Measurements from ENCODE around the gene PHF1.
"Not testable (repeated sequence)": the region's sequence is repeated elsewhere in the genome, so short reads cannot be mapped to it uniquely, and the experiment has no call there.

The PHF1 gene

DNA sequence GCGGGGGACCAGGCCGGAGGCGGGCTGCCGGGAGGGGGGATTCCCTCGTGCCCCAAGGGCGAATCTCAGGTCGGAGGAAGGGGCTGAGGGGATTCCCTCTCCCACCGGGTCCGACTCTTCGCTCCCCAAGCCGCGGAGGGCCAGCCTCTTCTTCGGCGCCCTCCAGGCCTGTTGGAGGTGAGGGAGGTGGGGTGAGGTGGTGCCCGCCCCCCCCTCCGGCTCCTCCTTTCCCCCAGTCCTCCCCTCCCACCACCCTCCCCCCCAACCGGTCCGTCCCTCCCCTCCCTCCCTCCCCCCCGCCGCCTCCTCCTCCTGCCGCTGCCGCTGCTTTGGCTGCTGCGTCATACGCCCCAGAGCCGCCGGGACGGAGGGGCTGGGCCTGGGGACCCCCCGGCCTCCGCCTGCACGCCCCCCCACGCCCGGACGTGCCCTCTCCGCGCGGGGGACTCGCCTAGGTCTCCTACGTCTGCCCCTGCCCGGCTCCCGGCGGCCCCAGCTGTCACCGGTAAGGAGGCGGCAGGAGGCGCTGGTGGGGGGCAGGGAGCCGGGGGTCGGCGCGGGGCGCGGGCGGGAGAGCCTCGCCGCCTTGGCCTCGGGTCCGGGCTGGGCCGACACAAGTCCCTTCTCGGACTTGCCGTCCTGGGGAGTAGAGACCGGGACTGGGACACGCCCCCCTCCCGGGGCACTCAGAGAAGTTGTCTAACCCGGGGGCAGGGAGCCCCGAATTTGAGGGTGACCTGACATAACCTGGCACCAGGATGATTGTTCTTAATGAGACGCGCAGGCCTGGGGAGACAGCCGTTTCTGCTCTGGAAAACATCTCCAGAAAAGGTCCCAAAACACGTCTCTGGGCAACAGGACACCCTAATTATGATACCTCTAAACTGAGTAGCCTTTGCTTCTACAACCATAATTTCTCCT lies at the start of gene PHF1:
TSS of gene PHF1 (plus strand) at position 304 of the 921 bp plus-strand sequence. CDS start 1,250 bp downstream, outside the sequence.
- peak; percentile 76 for DNase-seq (ENCODE audit: low spot score)

DNA sequence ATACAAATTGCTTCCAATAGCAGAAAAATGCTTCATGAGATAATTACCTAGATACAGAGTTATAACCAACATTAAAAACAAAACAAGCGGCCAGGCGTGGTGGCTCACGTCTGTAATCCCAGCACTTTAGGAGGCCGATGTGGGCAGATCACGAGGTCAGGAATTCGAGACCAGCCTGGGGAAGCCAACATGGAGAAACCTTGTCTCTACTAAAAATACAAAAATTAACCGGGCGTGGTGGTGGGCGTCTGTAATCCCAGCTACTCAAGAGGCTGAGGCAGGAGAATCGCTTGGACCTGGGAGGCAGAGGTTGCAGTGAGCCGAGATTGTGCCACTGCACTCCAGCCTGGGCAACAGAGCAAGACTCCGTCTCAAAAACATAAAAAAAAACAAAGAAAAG lies 47.3 kb upstream of the PHF1 start:
- DNase-seq (ENCODE audit: low spot score): not testable (repeated sequence)

GRCh38 chr6:33364475-33365205 lies 46.2 kb upstream of the PHF1 start:
- not testable (repeated sequence) for DNase-seq (ENCODE audit: low spot score)

GRCh38 chr6:33365206-33365971 lies 45.4 kb upstream of the PHF1 start:
- not testable (repeated sequence) for DNase-seq (ENCODE audit: low spot score)

- DNase-seq (ENCODE audit: low spot score): no peak
Measured at GRCh38 chr6:33367009-33367714, 43.7 kb upstream of the PHF1 start.

DNA sequence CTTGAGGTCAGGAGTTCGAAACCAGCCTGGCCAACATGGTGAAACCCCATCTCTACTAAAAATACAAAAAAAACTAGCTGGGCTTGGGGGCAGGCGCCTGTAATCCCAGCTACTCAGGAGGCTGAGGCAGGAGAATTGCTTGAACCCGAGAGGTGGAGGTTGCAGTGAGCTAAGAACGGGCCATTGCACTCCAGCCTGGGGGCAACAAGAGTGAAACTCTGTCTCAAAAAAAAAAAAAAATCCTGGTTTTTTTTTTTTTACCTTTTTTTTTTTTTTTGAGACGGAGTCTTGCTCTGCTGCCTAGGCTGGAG lies 43.1 kb upstream of the PHF1 start:
- DNase-seq (ENCODE audit: low spot score): not testable (repeated sequence)

DNA sequence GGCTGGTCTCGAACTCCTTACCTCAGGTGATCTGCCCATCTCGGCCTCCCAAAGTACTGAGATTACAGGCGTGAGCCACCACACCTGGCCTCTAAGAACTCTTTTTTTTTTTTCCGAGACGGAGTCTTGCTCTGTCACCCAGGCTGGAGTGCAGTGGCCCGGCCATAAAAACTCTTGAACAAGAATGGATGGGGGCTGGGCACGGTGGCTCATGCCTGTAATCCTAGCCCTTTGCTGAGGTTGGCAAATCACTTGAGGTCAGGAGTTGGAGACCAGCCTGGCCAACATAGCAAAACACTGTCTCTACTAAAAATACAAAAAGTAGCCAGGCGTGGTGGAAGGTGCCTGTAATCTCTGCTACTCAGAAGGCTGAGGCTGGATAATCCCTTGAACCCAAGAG lies 38.9 kb upstream of the PHF1 start:
- not testable (repeated sequence) for DNase-seq (ENCODE audit: low spot score)

- peak; percentile 40 for DNase-seq (ENCODE audit: low spot score)
Measured at GRCh38 chr6:33372526-33373123, 38.2 kb upstream of the PHF1 start.

DNA sequence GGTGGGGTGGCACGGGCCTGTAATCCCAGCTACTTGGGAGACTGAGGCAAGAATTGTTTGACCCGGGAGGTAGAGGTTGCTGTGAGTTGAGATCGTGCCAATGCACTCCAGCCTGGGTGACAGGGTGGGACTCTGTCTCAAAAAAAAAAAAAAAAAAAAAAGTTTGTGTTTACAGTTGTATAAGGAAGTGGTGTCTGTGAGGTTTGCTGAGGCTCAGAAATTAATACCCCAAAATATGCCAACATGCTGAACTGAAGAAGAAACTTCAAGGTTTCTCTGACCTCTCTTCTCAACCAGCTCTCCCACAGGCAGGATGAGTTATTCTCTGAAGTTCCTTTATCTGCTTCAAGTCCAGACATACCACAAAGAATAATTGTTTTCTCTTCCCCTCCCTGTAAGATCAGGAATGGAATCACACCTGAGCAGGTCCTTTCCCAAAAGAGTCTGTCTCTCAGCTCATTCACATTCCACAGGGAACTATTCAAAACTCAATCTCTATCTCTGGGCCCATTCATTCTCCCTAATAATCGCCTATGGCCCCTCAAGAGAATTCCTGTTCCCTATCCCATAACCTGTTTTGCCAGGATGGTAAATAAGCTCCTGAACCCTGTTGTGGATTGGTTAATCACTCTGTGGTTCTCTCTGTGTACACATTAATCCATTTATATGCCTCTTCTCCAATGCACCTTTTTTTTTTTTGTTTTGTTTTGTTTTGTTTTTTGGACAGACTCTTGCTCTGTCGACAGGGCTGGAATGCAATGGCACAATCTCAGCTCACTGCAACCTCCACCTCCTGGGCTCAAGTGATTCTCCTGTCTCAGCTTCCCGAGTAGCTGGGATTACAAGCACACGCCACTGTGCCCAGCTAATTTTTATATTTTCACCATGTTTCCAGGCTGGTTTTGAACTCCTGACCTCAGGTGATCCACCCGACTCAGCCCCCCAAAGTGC lies 36.6 kb upstream of the PHF1 start:
- DNase-seq (ENCODE audit: low spot score): no peak

DNA sequence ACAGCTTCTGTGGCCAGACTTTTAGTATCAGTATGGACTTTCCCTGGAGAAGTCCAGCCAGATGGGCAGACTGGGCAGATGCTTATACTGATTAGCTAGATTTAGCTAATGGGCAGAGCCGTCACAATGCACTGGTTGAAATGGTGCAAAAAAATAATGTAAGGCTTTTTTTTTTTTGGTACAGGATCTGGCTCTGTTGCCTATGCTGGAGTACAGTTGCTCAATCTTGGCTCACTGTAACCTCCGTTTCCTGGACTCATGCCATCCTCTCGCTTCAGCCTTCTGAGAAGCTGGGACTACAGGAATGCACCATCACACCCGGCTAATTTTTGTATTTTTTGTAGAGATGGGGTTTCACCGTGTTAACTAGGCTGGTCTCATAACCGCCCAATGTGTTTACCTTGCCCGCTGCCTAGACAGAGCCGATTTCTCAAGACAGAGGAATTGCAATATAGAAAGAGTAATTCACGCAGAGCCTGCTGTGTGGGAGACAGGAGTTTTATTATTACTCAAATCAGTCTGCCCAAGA lies 35.6 kb upstream of the PHF1 start:
- no peak for DNase-seq (ENCODE audit: low spot score)

GRCh38 chr6:33377171-33377570 lies 33.6 kb upstream of the PHF1 start:
- DNase-seq (ENCODE audit: low spot score): no peak

- not testable (repeated sequence) for DNase-seq (ENCODE audit: low spot score)
Measured at GRCh38 chr6:33379184-33379583, 31.6 kb upstream of the PHF1 start.

GRCh38 chr6:33380272-33380981 lies 30.4 kb upstream of the PHF1 start:
- DNase-seq (ENCODE audit: low spot score): no peak

DNA sequence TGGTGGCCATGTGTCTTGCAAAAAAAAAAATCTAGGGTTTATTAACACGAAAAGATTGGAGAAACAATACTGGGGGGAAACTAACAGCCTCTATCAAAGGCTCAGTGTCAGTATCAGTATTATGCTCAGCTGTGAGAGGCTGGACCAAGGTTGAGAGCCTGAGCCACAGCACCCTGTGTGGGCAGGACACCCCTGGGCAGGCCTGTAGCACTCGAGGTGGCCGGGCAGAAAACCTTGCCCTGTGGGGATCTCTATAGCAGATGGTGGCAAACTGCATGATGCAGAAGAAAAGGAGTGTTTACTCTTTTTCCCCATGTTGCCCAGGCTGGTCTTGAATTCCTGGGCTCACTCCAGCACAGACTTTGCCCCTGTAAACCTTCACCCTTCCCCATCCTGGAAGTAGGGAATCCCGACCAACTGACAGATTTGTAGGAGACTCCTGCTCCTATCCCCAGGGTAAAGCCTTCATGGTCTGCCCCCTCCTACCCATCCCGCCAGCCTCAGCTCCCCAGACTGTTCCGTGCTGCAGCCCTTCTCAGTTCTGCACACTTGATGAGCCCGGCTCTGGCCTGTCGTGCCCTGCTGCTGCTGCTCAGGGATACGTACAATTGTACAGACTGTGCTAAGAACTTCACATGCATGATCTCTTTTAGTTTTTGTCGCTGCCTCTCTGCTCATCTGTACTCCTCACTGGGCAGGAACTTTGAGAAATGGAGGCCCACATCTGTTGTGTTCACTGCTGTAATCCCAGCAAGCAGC lies 27.2 kb upstream of the PHF1 start:
- no peak for DNase-seq (ENCODE audit: low spot score)

GRCh38 chr6:33384581-33385020 lies 26.2 kb upstream of the PHF1 start:
- DNase-seq (ENCODE audit: low spot score): peak; percentile 40

DNA sequence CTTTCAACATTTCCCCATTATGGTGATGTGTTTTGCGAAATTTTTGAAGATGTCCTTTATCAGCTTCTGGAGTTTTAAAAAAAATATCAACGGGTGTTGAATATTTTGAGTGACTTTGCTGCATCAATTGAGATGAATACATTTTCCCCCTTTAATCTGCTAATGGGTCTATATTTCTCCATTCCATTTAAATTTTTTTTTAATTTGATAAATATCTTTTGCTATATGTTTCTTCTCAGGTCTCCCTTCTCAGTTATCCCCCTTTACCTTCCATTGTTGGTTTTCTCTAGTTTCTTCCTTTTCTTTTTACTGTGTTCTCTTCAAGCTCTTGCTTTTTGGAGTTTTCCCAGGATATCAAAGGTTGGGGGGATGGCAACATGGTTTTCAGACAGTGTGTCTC lies 20.6 kb upstream of the PHF1 start:
- no peak for DNase-seq (ENCODE audit: low spot score)

DNA sequence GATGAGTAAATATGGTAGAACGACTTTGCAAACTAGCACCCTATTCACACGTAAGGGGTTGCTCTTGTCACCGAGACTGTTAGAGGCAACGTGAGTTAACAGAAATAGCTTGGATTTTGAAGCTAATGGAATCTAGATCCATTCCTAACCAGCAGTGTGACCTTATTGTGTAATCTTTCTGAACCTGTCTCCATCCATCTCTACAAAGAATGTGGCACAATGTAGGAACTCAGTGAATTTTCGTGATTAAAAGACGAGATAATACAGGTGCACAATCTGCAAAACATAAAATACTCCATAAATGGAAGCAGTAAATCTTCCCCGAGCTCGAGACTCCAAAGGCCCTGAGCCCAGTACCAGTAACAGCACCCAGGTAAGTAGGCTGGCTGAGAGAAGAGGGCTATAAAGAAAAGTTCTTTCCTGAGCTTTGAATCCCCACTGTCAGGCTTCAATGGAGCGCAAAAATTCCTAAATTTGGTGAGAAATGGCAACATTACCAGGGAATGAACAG lies 20.0 kb upstream of the PHF1 start:
- DNase-seq (ENCODE audit: low spot score): no peak

DNA sequence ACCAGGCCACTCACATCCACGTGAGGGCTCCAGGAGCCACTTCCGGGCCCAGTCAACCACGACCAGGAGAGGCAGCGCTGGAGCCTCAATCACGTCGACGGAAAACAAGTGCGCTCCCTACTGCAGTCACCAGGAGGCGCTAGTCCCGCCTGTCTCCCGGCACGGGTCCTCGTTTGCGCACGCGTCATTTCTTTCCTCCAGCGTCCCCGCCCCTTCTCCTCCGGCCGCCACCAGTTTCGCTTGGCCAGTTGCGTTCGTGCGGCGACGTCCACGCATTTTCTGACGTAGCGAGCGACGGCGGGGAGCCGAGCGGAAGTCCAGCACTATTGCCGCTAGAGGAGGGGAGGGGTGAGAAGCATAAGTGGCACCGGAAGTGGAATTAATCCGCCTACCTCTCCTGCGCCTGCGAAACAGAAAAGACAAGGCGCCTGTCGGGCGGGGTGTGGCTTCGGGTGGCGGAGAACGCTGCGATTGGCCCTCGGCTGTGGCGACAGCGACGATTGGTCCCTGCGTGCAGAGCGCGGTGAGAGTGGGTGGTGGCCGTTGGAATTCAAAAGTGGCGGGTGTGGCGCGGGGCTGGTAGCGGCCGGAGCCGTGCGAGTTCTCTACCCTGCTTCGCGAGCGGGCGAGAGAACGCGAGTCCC lies 19.4 kb upstream of the PHF1 start, which contains the start of gene KIFC1:
TSS of gene KIFC1 (plus strand) at position 546 of the 644 bp plus-strand sequence. CDS start 163 bp downstream, outside the sequence.
- peak; percentile 97 for DNase-seq (ENCODE audit: low spot score)

All from iPS-NIHi11 (cell line).